Measurements from ENCODE around the gene NUDT21.
"Not testable (repeated sequence)": the region's sequence is repeated elsewhere in the genome, so short reads cannot be mapped to it uniquely, and the experiment has no call there.

NUDT21 gene

DNA sequence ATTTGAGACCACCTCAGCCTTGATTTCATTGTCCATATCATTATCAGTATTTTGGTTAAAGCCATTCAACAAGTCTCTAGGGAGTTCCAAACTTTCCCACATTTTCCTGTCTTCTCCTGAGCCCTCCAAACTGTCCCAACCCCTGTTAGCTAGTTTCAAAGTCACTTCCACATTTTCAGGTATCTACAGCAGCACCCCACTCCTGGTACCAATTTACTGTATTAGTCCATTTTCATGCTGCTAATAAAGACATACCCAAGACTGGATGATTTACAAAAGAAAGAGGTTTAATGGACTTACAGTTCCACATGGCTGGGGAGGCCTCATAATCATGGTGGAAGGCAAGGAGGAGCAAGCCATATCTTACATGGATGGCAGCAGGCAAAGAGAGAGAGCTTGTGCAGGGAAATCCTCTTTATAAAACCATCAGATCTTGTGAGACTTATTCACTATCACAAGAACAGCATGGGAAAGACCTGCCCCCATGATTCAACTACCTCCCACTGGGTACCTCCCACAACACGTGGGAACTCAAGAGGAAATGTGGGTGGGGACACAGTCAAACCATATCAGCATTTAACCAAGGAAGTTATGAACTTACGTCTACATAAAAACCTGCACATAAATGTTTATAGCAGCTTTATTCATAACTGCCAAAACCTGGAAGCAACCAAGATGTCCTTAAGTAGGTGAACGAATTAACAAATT, 70.2 kb downstream of the NUDT21 start:
- not testable (repeated sequence) for DNase-seq (ENCODE audit: low spot score)

All from AG20443 (cell line).